Measurements from ENCODE around the gene PYROXD2. TPM values are rescaled to one million over a fixed set of nuclear protein-coding genes. Genes with fewer than 3 reads are reported as not detected.

PYROXD2 gene
- total RNA-seq, 1 donor from 2014 or later: 2.3 TPM

DNA sequence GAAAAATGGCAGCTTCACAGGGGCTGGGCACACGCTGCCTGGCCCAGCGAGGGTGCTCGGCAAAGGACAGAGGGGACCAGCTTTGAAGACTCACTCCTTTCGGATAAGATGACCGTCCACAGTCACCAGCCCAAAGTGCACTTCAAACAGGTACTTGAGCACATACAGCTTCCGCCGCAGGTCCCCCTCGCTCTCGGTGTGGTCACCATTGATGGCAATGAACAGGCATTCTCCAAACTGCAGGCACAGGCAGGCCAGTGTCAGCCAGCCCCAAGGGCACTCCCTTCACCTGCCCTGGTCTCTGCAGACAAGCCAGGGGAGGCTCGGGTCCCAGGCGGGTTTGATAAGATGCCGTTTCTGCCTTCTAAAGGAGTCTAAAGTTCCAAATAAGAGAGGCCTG lies 20.2 kb upstream of the PYROXD2 start:
- DNase-seq (ENCODE audit: low read depth in 2 of 2): no peak

DNA sequence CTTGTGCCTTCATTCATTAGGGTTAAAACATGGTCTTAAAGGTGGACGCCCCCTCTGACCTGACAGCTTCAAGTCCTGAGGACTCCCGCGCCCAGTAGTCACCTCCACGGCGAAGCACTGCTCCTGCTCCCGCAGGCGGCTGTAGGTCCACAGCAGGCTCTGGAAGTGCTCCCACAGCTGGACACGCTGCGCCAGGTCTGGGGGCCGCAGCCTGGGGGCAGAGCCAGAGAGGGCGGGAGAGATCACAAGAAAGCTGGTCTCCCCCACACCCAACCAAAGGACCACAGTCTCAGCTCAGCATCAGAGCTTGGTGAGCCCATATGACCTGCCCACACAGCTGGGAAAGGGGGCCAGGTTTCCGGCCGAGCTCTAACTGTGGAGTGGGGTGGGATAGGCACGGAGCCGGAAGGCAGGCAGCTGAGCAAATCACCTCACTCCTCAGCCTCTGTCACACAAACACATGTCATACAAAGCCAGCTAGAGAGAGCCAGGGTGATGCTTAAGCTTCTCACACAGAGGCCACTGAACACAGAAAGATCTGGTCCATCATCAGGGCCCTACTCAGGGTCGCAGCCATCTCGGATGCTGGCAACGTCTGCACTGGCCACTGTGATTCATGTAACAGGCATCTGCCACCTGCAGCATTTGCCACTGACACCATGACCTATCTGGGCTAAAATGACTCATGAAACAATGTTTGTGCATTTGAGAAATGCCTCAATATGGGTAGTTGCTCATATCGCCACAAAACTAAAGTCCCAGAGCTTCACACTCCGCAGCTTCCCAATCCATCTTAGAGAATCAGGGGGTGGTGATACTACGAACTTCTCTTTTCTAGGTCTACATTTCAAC lies 19.1 kb upstream of the PYROXD2 start:
- DNase-seq (ENCODE audit: low read depth in 2 of 2): peak in 1 of 2 donors; percentile 51

DNA sequence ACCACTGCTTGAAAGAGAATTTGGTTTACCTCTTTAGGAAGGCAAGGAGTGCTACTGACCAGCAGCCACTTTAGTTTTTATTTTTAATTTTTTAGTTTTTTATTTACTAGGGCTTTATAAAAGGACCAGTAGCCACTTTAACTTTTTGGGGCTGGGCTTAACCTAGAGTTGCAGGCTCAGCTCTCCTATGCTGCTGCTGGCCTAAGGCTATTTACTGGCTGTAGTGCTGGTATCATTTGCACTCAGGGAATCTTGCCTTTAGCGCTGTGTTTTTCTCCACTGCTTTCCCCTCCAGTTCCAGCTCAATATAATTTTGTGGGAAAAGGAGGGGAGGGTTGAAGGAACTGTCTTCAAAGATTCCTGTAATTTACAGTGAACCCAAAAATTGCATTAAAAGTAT lies 18.4 kb upstream of the PYROXD2 start:
- no peak for DNase-seq (ENCODE audit: low read depth in 2 of 2)

DNA sequence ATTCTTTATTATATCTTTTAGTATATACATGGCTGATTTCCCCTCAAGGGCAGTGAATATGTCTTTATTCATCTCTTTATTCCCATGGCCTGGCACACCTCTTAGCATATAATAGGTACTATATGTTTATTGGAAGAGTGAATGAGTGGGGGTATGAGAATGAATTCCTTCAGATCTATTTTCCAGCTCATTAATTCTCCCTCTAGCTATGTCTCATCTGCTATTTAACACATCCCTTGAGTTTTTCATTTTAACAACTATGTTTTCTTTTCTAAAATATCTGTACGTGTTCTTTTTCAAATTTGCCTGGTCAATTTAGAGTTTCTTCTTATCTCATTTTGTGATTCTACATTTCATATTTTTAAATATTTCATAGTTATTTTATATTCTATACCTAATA lies 17.3 kb upstream of the PYROXD2 start:
- DNase-seq (ENCODE audit: low read depth in 2 of 2): no peak

DNA sequence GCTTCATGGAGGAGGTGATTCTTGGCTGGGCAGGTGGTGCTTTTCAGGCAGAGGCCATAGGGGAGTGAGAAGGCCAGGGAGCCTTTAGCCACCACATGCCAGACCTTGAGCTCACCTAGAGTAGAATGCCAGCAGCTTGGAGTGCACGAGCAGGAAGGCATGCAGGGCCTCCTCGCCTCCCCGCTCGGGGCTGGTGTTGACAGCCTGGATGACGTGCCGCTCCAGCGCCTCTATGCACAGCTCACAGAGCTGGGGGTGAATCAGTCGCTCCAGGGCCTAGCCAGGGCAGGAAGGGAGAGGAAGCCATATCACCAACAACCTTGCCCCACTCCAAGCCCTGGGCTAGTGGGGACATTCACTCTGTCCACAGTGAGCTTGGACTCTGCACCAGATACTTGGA lies 16.0 kb upstream of the PYROXD2 start:
- no peak for DNase-seq (ENCODE audit: low read depth in 2 of 2)

DNA sequence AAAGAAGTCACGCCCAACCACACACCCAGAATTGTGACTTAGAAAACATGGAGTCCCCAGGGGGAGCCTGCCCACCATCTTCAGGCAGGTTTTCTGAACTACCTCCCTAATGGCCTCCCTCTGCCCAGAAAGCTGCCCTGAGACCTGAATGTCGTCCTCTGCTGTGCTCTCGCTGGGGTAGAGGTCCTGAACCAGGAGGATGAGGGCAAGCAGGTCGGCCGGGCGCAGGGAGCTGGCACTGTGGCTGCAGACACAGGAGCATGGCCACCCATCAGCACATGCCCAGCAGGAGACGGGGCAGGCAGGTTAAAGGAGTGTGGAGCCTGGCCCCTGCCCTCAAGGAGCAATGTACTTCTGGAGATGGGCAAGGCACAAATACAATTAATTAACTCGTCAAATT lies 15.4 kb upstream of the PYROXD2 start:
- no peak for DNase-seq (ENCODE audit: low read depth in 2 of 2)

DNA sequence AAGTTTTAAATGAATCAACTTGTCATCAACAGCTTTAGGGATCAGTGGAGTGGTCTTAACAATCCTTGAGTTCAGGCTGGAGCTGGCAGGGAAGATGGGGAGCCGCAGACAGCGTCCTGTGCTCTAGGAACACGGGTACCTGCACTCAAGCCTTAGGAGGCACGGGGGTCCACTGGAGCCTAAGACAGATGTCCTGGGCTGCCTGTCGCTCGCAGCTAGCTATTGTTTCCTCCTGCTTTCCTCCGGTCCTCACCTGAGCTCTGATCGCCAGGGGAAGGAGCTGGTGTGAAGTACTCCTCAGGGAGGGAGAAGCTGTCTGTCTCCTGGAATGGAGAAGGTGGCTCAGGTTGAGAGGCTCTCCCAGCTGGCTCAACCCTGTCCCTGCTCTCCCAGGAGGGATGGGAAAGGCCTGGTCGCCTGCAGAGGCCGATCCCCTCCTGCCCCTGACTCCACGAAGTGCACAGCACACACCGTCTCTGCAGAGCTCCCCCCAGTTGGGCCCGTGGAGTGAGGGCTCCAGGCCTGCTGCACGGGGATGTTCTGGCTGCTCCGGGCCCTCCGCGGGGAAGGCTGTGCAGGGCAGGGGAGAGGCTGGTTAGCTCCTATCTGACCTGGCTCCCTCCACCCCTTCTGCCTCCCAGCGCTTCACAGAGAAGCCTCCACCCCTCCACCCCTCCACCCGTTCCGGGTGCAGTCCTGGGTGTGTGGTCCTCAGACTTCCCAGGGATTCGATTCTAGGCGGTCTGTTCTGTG lies 14.5 kb upstream of the PYROXD2 start:
- DNase-seq (ENCODE audit: low read depth in 2 of 2): no peak

DNA sequence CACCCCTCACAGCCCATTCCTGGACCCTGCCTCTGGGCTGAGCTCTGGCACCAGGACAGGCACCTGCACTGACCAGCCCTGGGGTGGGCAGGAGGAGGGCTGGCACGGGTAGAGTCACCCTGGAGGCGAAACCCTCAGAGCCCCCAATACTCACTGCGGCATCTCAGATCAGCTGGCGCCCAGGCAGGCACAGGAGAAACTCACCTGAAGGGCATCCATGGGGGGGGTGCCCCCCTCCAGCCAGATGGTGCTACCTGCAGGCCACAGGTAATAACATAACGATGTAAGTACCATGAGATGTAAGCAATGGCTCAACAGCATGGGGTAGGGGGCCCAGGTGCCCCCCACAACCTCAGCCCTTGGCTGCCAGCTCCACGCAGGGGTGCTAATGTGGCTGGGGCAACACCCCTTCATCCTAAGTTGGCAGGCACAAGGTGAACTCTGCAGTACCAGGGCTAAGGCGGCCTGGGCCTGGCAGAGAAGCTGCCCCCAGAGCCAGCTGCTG lies 12.1 kb upstream of the PYROXD2 start:
- DNase-seq (ENCODE audit: low read depth in 2 of 2): no peak

DNA sequence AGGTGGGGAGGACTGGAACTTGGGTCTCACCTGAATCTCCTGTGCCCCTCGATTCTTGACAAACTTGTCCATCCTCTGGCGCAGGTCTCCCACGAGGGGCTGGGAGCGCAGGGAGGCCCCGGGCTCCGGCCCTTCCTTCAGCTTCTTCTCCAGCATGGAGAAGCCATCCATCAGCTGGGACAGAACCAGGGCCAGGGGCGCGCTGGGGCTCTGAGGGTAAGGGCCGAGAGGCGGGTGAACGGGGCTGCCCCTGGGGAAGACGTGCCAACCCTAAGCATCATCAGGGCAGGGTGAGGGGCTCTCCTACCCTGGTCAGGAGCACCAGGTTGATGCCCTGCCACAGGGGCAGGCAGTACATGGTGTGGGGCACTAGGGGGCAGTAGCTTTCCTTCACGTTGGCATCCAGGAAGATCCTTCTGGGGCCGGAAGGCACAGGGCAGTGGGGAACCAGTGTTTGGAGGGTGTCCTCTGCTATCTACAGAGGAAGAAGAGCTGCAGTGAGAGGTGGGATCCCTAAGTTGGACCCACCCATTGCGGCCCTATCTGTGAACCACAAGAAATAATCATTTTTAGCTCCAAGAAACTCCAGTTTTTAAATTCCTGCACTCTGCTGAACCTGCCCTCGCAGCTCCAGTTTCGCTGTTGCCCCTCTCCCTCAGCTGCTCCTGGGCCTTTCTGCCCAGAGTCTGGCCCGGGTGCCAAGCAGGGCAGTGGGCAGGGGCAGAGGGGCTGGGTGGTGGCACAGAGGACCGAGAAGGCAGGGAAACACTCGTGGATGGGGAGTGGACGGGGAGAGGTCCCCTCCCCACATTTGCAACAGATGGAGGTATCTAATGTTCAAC lies 10.8 kb upstream of the PYROXD2 start:
- DNase-seq (ENCODE audit: low read depth in 2 of 2): peak in 1 of 2 donors; percentile 54

DNA sequence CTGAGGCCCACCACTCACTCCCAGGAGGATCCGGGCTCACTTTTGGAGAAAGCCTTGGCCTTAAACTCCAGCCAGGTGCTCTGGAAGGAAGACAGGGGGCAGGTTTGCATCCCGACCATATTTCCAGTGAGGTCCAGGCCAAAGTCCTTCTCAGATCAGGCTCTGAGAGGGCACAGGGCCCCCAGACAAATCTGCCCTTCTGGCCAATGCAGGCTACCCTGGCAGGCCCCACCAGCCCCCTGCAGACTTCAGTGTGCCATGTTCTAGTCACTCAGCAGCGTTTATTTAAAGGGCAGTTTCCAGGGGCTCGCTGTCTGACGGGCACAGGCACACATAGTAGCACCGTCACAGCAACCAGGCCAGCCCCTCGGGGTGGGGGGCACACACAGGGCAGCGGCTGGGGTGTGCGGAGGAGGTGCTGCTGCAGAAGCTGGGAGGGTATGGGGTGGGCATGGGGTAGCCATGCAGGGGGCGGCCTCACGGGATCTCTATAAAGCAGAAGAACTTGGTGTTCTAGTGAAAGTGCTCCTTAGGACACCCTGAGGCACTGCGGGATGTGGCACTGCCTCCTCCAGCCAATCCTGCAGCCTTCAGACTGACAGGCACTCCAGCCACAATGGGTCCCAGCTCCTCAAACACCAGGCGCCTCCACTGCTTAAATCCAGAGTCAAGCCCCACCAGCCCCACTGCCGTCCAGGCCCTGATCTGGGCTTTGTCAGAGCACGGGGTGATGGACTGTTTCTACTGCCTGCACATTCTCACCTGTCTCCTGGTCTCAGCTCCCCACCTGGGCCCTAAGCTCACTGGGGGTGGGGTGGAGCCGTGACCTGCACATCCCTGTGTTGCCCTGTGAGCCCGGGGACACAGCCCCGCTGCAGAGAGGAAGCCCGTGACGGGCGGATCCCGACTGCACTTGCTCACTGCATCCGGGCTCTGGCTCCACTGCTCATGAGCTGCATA lies 9.6 kb upstream of the PYROXD2 start:
- DNase-seq (ENCODE audit: low read depth in 2 of 2): no peak

DNA sequence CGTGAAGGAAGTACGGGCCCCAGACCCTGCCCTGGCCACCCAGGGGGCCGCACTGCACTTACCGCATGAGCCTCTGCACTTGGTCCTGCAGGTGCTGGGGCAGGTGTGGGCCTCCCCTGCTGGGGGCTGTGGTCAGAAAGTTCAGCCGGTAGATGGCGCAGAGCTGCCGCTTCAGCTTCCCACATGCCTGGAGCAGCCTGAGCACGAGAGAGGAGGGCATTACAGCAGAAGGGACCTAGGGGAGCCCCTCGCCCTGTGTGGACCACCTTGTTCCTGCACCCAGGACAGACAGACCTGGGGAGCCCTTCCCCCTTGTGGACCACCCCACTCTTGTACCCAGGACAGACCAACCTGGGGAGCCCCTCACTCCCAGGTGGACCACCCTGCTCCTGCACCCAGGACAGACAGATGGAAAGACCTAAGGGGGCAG lies 8.7 kb upstream of the PYROXD2 start:
- DNase-seq (ENCODE audit: low read depth in 2 of 2): no peak

DNA sequence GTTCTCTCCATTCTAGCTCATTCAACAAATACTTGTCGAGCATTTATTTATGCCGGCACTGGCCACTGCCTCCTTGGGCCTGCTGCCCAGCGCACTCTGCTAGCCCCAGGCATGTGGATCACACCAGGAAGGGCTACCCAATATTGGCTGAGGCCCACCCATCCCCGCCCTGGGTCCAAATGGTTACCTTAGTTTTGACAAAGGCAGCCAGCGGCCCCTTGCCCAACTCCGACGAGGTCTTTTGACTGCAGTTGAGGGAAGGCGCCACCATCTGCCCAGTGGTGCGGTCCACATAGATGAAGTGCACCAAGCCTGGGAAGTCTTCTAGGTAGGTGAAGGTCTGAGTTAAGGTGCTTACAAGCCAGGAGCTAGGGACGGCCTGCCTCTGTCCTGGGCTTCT lies 7.2 kb upstream of the PYROXD2 start:
- no peak for DNase-seq (ENCODE audit: low read depth in 2 of 2)

DNA sequence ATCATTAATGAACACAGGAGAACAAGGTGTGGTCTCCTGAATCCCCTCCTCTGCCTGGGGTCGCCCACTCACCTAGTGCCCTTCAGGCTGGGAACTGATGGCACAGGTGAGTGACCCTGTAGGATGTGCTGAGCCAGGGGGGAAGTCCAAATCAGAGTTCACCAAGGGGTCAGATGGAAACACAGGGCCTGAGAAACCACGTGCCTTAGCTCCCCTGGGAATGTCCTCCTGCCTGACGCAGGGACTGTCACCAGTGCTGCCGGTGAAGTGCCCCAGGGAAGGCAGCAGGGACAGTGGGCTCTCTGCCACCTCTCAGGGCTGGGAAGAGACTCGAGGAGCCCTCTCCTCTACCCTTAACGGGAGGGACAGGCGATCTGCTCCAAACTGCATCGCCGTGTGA lies 5.8 kb upstream of the PYROXD2 start:
- no peak for DNase-seq (ENCODE audit: low read depth in 2 of 2)

DNA sequence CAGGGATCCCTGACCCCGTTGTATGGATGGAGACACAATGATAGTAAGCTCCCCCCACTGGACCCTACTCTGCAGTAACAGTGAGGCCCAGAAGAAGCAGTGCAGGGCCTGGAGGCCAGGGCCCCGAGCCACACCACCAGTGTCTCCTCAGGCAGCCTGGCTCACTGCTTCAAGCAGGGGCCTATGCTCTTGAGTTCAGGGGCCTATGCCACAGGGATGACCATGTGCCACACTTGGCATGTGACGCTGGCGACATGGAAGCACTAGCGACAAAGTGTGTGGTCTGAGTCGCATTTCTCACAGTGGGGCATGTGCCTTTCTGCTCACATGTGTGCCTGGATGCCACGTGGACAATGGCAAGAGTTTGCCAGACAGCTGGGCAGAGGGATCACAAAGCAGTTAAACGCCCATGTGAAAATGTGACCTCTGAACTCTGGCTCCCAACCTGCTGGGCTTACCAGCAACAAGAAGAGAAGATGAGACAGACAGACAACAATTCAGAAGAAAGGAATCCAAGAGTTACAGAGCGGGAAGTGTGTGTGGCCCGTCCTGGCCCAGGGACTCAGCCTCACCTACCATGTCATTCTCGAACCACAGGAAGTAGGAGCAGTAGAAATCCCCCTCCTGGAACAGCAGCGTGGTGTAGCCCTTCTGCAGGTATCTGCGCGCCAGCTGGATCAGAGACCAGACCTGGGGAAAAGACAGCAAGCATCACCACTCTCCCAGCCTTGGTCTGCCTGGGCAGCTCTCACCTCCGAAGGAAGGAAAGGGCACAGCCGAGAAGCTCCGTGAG lies 4.7 kb upstream of the PYROXD2 start:
- no peak for DNase-seq (ENCODE audit: low read depth in 2 of 2)

DNA sequence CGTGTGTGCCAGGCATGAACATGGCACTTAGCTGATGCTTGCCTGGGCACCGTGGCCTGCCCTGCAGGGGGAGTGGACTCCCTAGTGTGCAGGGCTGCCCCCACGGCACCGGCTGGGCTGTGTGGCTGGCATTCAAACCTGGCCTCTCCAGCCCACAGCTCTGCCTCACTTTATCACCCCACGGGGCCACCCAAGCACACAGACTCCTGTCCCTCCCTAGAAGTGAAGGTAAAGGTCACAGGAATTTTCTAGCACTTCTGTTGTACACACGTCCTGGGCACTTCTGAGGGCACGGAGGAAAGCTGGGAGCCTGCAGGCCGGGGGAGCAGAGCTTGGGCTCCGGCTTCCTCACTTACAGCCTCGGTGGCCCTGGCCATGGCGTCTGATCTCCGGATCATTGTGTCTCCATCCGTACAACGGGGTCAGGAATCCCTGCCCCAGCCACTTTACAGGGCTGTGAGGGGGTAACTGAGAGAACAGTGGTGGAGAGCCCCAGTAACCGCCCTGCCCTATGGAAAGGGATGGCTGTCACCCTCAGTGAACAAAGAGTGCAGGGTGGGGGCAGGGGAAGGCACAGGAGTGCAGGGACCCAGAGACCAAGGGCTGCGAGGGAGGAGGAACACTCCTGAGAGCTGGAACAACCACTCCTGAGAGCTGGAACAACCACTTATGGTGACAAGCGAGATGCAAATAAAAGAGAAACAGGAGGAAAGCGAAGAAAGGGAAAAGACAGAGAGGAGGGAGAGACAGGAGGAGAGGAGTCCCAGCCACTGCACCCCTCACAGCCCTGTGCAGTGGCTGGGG lies 3.9 kb upstream of the PYROXD2 start:
- no peak for DNase-seq (ENCODE audit: low read depth in 2 of 2)

DNA sequence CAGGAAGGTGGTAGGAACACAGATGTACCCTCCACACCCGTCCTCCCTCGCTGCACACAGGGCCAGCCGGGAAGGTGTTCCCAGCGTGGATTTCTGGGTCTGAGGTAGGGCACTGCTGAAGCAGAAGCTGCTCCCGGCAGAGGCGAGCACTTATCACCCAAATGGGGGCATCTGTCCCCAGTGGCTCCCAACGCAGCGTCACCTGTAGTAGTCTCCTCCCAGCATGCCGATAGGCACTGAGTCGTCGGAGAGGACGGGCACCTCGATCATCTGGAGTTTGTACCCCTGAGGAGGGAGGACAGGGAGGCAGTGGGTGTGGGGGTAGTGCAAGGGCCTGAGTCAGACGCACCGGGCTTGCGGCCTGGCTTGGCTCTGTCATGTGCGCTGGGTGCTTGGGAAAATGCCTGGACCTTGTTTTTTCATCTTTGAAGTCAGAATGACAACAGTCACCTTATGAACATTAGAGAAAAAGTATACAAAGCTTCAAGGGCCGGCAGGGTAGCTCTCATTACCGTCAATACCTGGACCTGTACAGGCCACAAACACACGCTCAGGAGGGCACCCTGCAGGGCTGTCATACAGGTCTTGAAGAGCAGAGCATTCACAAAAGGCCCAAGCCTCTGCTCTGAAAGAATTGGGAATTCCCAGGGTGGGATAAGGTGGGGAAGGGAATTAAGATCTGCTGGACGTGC lies 3.1 kb upstream of the PYROXD2 start:
- no peak for DNase-seq (ENCODE audit: low read depth in 2 of 2)

DNA sequence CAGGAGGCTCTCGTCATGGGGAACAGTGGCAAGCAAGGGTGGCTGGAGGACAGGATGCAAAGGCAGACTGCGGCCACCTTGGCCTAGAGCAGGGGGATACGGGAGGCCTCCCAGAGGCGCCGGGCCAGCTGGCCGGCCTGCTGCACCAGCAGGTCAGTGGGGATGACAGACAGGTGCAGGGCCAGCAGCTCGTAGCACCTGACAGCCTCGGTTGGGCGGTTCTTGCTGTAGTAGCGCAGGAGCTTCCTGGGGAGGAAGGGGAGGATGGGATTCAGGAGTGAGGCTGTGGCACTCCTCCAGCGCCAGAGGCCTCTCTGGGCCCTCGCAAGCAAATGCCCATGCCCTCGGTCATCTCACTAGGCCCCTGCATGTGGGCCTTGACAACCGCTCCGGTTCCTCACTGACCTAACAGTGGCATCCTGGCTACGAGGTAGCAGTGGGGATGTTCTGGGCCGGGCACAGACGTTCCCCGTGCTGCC lies 2.5 kb upstream of the PYROXD2 start:
- DNase-seq (ENCODE audit: low read depth in 2 of 2): no peak

All from dermis microvascular lymphatic vessel endothelial cell (primary cell).